SK-N-SH (cell line): ENCODE measurements around the gene FAM120B. TPM values are rescaled to one million over a fixed set of nuclear protein-coding genes. Genes with fewer than 3 reads are reported as not detected.

Experiments
- CTCF ChIA-PET: fragments of 300-600, 350-600 bp; formaldehyde crosslinking; extraction: SDS; loops from one replicate; lab custom pipeline; 2021; lab: Yijun Ruan, JAX
- POLR2A ChIA-PET: fragments of 350-600 bp; sonication (Branson Sonifier 250); formaldehyde crosslinking; extraction: SDS; loops from one replicate; lab custom pipeline; 2020; ENCODE audit warnings: antibody characterized with exemption, inconsistent platforms; lab: Yijun Ruan, JAX
- DNase-seq: peaks from one replicate; pipeline ENCODE4 v3.0.0; 2012
- H2AFZ ChIP-seq: fragments of 200-600 bp; sonication (generic); 2 replicates; pipeline ENCODE4 v1.8.1; 2016; ENCODE audit warnings: antibody characterized with exemption, mild to moderate bottlenecking, low read depth
- H3F3A ChIP-seq: fragments of 200-600 bp; sonication (generic); replicated peaks from 2 replicates; pipeline ENCODE3; 2016; ENCODE audit warnings: antibody characterized with exemption, mild to moderate bottlenecking; ENCODE audit not compliant: insufficient read depth
- H3K27ac ChIP-seq, 2 experiments: fragments of 200-500 bp in 1 of 2; fragments of 200-600 bp in 1 of 2; sonication (Bioruptor generic) in 1 of 2; sonication (generic), shearing (Covaris generic) in 1 of 2; 2 replicates each; pipeline versions ENCODE4 v1.5.1 to v1.6.1; 2014 to 2016; ENCODE audit warnings: low read depth in 2 of 2, inconsistent platforms in 1 of 2, low read length in 1 of 2, mild to moderate bottlenecking in 1 of 2, mixed read lengths in 1 of 2
- H3K27me3 ChIP-seq: fragments of 200-600 bp; sonication (generic), shearing (Covaris generic); 2 replicates; pipeline ENCODE4 v1.6.1; 2016; ENCODE audit warnings: mixed run types; ENCODE audit not compliant: insufficient read depth
- H3K36me3 ChIP-seq, 2 experiments: fragments of 200-500 bp in 1 of 2; fragments of 200-600 bp in 1 of 2; sonication (Bioruptor generic) in 1 of 2; sonication (generic) in 1 of 2; replicated peaks in 1 of 2; 2 replicates each; pipeline versions ENCODE3 to v1.5.1; 2014 to 2016; ENCODE audit warnings: low read length in 1 of 2, mild to moderate bottlenecking in 1 of 2; ENCODE audit not compliant: insufficient read depth in 2 of 2, control insufficient read depth in 1 of 2
- H3K4me1 ChIP-seq, 2 experiments: fragments of 200-500 bp in 1 of 2; fragments of 200-600 bp in 1 of 2; sonication (Bioruptor generic) in 1 of 2; sonication (generic), shearing (Covaris generic) in 1 of 2; 2 replicates each; pipeline versions ENCODE4 v1.5.1 to v1.6.1; 2014 to 2016; ENCODE audit warnings: low read depth in 1 of 2, low read length in 1 of 2, mixed run types in 1 of 2; ENCODE audit not compliant: insufficient read depth in 2 of 2, control insufficient read depth in 1 of 2
- H3K4me2 ChIP-seq: fragments of 200-600 bp; sonication (generic), shearing (Covaris generic); 2 replicates; pipeline ENCODE4 v1.6.1; 2017; ENCODE audit warnings: mixed run types
- H3K4me3 ChIP-seq, 2 experiments: fragments of 200-500 bp in 1 of 2; fragments of 200-600 bp in 1 of 2; sonication (Bioruptor generic) in 1 of 2; sonication (generic), shearing (Covaris generic) in 1 of 2; 2 replicates each; pipeline versions ENCODE4 v1.5.1 to v1.8.1; 2014 to 2016; ENCODE audit warnings: low read depth in 2 of 2, inconsistent platforms in 1 of 2, low read length in 1 of 2, mild to moderate bottlenecking in 1 of 2, mixed read lengths in 1 of 2, moderate library complexity in 1 of 2
- H3K79me2 ChIP-seq: fragments of 200-600 bp; sonication (generic); 2 replicates; pipeline ENCODE4 v1.8.1; 2017; ENCODE audit warnings: mild to moderate bottlenecking; ENCODE audit not compliant: insufficient read depth
- H3K9ac ChIP-seq: fragments of 200-600 bp; sonication (generic); 2 replicates; pipeline ENCODE4 v1.6.1; 2017; ENCODE audit warnings: mixed run types
- H3K9me2 ChIP-seq: fragments of 200-600 bp; sonication (generic); 2 replicates; pipeline ENCODE4 v1.6.1; 2017; ENCODE audit warnings: mixed run types
- H3K9me3 ChIP-seq: fragments of 200-600 bp; sonication (generic); 2 replicates; pipeline ENCODE4 v1.6.1; 2017; ENCODE audit warnings: mixed run types, mild to moderate bottlenecking, moderate library complexity
- H4K20me1 ChIP-seq: fragments of 200-600 bp; sonication (generic); 2 replicates; pipeline ENCODE4 v1.6.1; 2017; ENCODE audit warnings: mild to moderate bottlenecking, mixed run types; ENCODE audit not compliant: insufficient read depth
- CTCF ChIP-seq: fragments of 200-600 bp; sonication (generic); IDR thresholded peaks from 2 replicates; pipeline ENCODE4 v1.6.1; 2017; ENCODE audit warnings: antibody characterized with exemption, mild to moderate bottlenecking, moderate library complexity
- FOXM1 ChIP-seq: IDR thresholded peaks from 2 replicates; pipeline ENCODE4 v1.4.0; 2012; ENCODE audit warnings: low read depth, mild to moderate bottlenecking
- GABPA ChIP-seq: IDR thresholded peaks from 2 replicates; pipeline ENCODE4 v1.4.0; 2012; ENCODE audit warnings: low read depth, mild to moderate bottlenecking
- GATA2 ChIP-seq: sonication (generic); formaldehyde crosslinking; IDR thresholded peaks from 2 replicates; pipeline ENCODE4 v1.5.0; 2020; ENCODE audit warnings: mild to moderate bottlenecking, missing genetic modification reagents
- IRF3 ChIP-seq: fragments of 150-350 bp; IDR thresholded peaks from 2 replicates; pipeline ENCODE4 v1.6.1; 2016; ENCODE audit warnings: mild to moderate bottlenecking, low read depth, low read length
- MAX ChIP-seq: IDR thresholded peaks from 2 replicates; pipeline ENCODE4 v1.4.0; 2012; ENCODE audit warnings: low read depth
- MXI1 ChIP-seq: IDR thresholded peaks from 2 replicates; pipeline ENCODE4 v1.6.1; 2012; ENCODE audit warnings: mild to moderate bottlenecking, low read depth, low read length, improper control_type of control experiment
- PBX3 ChIP-seq: IDR thresholded peaks from 2 replicates; pipeline ENCODE4; 2012
- RAD21 ChIP-seq: IDR thresholded peaks from 2 replicates; pipeline ENCODE4 v1.6.1; 2012; ENCODE audit warnings: mild to moderate bottlenecking, low read length
- RXRA ChIP-seq: IDR thresholded peaks from 2 replicates; pipeline ENCODE4 v1.4.0; 2012; ENCODE audit warnings: low read depth, mild to moderate bottlenecking, borderline replicate concordance
- TCF12 ChIP-seq: IDR thresholded peaks from 2 replicates; pipeline ENCODE4 v1.4.0; 2012
- USF2 ChIP-seq: fragments of 150-350 bp; IDR thresholded peaks from 2 replicates; pipeline ENCODE4 v1.6.1; 2017; ENCODE audit warnings: antibody characterized with exemption, low read length, low read depth, borderline replicate concordance
- YY1 ChIP-seq: IDR thresholded peaks from 2 replicates; pipeline ENCODE4 v1.4.0; 2012; ENCODE audit warnings: low read depth, mild to moderate bottlenecking
- ZBTB33 ChIP-seq: IDR thresholded peaks from 2 replicates; pipeline ENCODE4 v1.4.0; 2012; ENCODE audit warnings: low read depth, borderline replicate concordance
- WGBS: methylation state at CpG from one replicate; pipeline ENCODE4 v1.1.6; 2017; ENCODE audit warnings: low lambda C conversion rate; 5-methylcytosine and 5-hydroxymethylcytosine counted together
- polyA plus RNA-seq, 3 experiments: library from polyadenylated mRNA; depleted of rRNA; stranded (reverse); fragments of >200 nt; gene quantifications; 2 replicates each; pipeline ENCODE4 v1.2.3, GENCODE V29; 2012

FAM120B gene
- polyA plus RNA-seq, 1 of the 3 experiments (the other 2 are of a cell fraction) = 7.7 TPM

- TF ChIP-seq CTCF (no peak), RAD21 (no peak), RXRA (no peak), FOXM1 (no peak), GATA2 (no peak), ZBTB33 (no peak), GABPA (no peak), PBX3 (no peak)
Observed at GRCh38 chr6:170375661-170376060, 69.1 kb downstream of the FAM120B start (continued).

- Histone ChIP-seq H4K20me1 (no peaks in the 10 kb centered on the region), H3K9me2 (no peaks in the 10 kb centered on the region), H3K27ac (no peak overlapping the region), H2AFZ (no peak overlapping the region), H3K27me3 (no peaks in the 10 kb centered on the region), H3K36me3 (peaks cover 14 to 26% of the 10 kb centered on the region in 2 experiments), H3K4me3 (no peak overlapping the region), H3K4me1 (peaks cover 0 to 3% of the 10 kb centered on the region in 2 experiments; a peak in 1 of 4 replicates), H3K79me2 (no peaks in the 10 kb centered on the region), H3K4me2 (no peak overlapping the region), H3K9me3 (no peaks in the 10 kb centered on the region), H3K9ac (no peak overlapping the region), H3F3A (no peaks in the 10 kb centered on the region)
- TF ChIP-seq MAX = no peak
- no peak for TF ChIP-seq ZBTB33
- no peak for TF ChIP-seq USF2
- TF ChIP-seq GATA2 = no peak
- no peak for TF ChIP-seq IRF3
- no peak for TF ChIP-seq TCF12
- no peak for TF ChIP-seq MXI1
- TF ChIP-seq YY1 = no peak
- no peak for DNase-seq
- WGBS = 94% methylated on average over 29 of the region's 29 CpGs
- CTCF ChIA-PET = interaction anchor here (1.1 kb wide), 1 partner anchor 69 kb away, joined by 3 read pairs; no protein-coding TSS in a partner anchor
- POLR2A ChIA-PET = no interaction called here
Observed at GRCh38 chr6:170376386-170377043, 70.0 kb downstream of the FAM120B start.
